CD4-positive, alpha-beta T cell treated with Interleukin-1 beta for 1 hour (primary cell): Measurements from ENCODE around the gene HSDL1.

ENCODE experiments used
- DNase-seq, 2 donors: peaks; one replicate each; pipeline ENCODE4 v3.0.0-alpha.2; 2020 to 2022

HSDL1 gene

DNA sequence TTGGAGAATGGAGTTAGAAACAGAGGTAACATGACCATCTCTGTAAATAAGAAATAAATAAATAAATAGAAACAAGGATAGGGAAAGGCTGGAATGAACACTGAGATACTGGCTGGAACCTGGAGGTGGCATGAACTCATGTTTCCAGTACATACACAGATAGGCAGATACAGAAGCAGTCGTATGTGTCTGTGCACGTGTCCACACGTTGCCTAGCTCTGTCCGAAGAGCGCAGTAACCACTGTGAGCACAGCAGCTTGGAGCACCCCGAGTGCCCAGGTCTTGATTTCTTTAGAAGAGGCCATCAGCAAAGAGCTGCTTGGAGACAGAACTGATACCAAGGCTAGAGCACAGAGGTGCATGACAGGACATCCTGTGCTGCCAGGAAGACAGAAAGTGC lies 65.3 kb downstream of the HSDL1 start:
- DNase-seq = no peak

DNA sequence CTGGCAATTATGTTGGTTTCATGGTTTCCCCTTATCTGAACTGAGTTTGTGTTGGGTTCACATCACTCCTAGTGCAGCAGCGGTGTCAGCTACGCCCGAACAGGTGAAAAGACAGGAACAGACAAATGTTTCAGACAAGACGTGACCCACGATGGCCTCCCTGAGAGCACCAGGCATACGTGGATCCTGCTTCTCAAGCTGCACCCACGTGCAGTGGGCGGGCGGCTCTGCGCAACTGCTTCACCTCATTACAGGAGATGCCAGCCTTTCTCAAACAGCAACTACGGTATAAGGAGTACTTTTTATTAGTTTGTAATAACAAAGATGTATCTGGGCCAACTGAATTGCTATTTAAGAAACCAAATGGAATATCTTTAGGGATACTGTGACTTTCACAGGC lies 69.6 kb downstream of the HSDL1 start:
- DNase-seq = no peak

GRCh38 chr16:84074721-84075120 lies 70.3 kb downstream of the HSDL1 start:
- DNase-seq = no peak
